H1 (cell line): Measurements from ENCODE around the gene RTL9. TPM values are rescaled to one million over a fixed set of nuclear protein-coding genes. Genes with fewer than 3 reads are reported as not detected.

Experiments used
- CTCF ChIA-PET: fragments of 300-600 bp; sonication (Branson Sonifier 250); formaldehyde crosslinking; loops from one replicate; lab custom pipeline; 2021; ENCODE audit not compliant: partially characterized antibody; lab: Charles Lee
- POLR2A ChIA-PET: fragments of 300-600 bp; sonication (Branson Sonifier 250); formaldehyde crosslinking; loops from one replicate; lab custom pipeline; 2021; ENCODE audit warnings: inconsistent platforms; ENCODE audit not compliant: partially characterized antibody; lab: Charles Lee
- DNase-seq, 2 experiments: peaks; one replicate each; pipeline versions ENCODE4 v3.0.0 to v3.0.0-alpha.2; 2010 to 2022; ENCODE audit warnings: low spot score in 2 of 2, low read depth in 1 of 2, mixed read lengths in 1 of 2
- FAIRE-seq: peaks from 2 replicates; lab custom pipeline; 2011; peaks lifted over from hg19 to GRCh38; lab: Jason Lieb, UNC
- H2AFZ ChIP-seq: 2 replicates; pipeline ENCODE4 v1.8.1; 2012; ENCODE audit warnings: low read length, inconsistent platforms
- H2AK5ac ChIP-seq: 2 replicates; pipeline ENCODE4 v1.6.1; 2013; ENCODE audit warnings: low read depth, low read length
- H2BK120ac ChIP-seq: replicated peaks from 2 replicates; pipeline ENCODE3; 2013; ENCODE audit warnings: low read depth, low read length, inconsistent platforms
- H2BK12ac ChIP-seq: 2 replicates; pipeline ENCODE4 v1.6.1; 2013; ENCODE audit warnings: low read depth, low read length
- H2BK15ac ChIP-seq: 2 replicates; pipeline ENCODE4 v1.6.1; 2013; ENCODE audit warnings: low read length
- H2BK20ac ChIP-seq: 2 replicates; pipeline ENCODE4 v1.6.1; 2013; ENCODE audit warnings: low read length
- H2BK5ac ChIP-seq: 2 replicates; pipeline ENCODE4 v1.6.1; 2013; ENCODE audit warnings: low read depth, low read length
- H3K14ac ChIP-seq: 2 replicates; pipeline ENCODE4 v1.6.1; 2013; ENCODE audit warnings: inconsistent platforms; ENCODE audit not compliant: insufficient read length
- H3K18ac ChIP-seq: 2 replicates; pipeline ENCODE4 v1.6.1; 2013; ENCODE audit warnings: low read length; ENCODE audit errors: extremely low read depth
- H3K23ac ChIP-seq: 2 replicates; pipeline ENCODE4 v1.6.1; 2013; ENCODE audit warnings: inconsistent platforms; ENCODE audit not compliant: insufficient read length
- H3K23me2 ChIP-seq: 2 replicates; pipeline ENCODE4 v1.6.1; 2013; ENCODE audit warnings: low read depth, low read length
- H3K27ac ChIP-seq: 2 replicates; pipeline ENCODE4 v1.6.1; 2011; ENCODE audit warnings: low read depth, low read length, inconsistent platforms
- H3K27me3 ChIP-seq, 4 experiments: replicated peaks in 1 of 4; 1 replicate in 1 of 4; 2 replicates in 3 of 4; pipeline versions ENCODE4 v1.6.1 to v1.8.1; 2011 to 2013; ENCODE audit warnings: low read length in 3 of 4, mild to moderate bottlenecking in 3 of 4, inconsistent platforms in 2 of 4, mixed read lengths in 2 of 4, moderate library complexity in 1 of 4; ENCODE audit not compliant: control insufficient read depth in 3 of 4, insufficient read depth in 3 of 4; ENCODE audit errors: extremely low read depth in 1 of 4
- H3K36me3 ChIP-seq, 4 experiments: 2 replicates each; pipeline versions ENCODE4 v1.6.1 to v1.8.1; 2011 to 2013; ENCODE audit warnings: mild to moderate bottlenecking in 4 of 4, low read length in 3 of 4, moderate library complexity in 2 of 4, control low read depth in 1 of 4, inconsistent platforms in 1 of 4; ENCODE audit not compliant: insufficient read depth in 4 of 4, control insufficient read depth in 2 of 4
- H3K4ac ChIP-seq: replicated peaks from 2 replicates; pipeline ENCODE3; 2013; ENCODE audit warnings: low read length, low read depth, mixed read lengths, inconsistent platforms; ENCODE audit not compliant: insufficient read length
- H3K4me1 ChIP-seq, 4 experiments: replicated peaks in 1 of 4; 1 replicate in 1 of 4; 2 replicates in 3 of 4; pipeline versions ENCODE4 v1.6.1 to v1.8.1; 2011 to 2013; ENCODE audit warnings: low read length in 3 of 4, inconsistent platforms in 2 of 4, mixed read lengths in 1 of 4; ENCODE audit not compliant: insufficient read depth in 4 of 4, control insufficient read depth in 3 of 4
- H3K4me2 ChIP-seq, 2 experiments: 2 replicates each; pipeline versions ENCODE4 v1.6.1 to v1.8.1; 2011 to 2013; ENCODE audit warnings: low read depth in 2 of 2, low read length in 2 of 2, control low read depth in 1 of 2, inconsistent platforms in 1 of 2, mild to moderate bottlenecking in 1 of 2; ENCODE audit not compliant: insufficient read depth in 1 of 2
- H3K4me3 ChIP-seq, 4 experiments: fragments of 200-600, 300-600 bp in 1 of 4; sonication (generic), shearing (Covaris generic), sonication (Bioruptor Twin) in 1 of 4; 2 replicates each; pipeline versions ENCODE4 v1.5.1 to v1.8.1; 2011 to 2016; ENCODE audit warnings: low read length in 4 of 4, low read depth in 3 of 4, control low read depth in 2 of 4, inconsistent platforms in 2 of 4, mild to moderate bottlenecking in 2 of 4, mixed read lengths in 1 of 4, moderate library complexity in 1 of 4; ENCODE audit not compliant: insufficient read depth in 2 of 4; ENCODE audit errors: extremely low read depth in 1 of 4
- H3K56ac ChIP-seq: replicated peaks from 2 replicates; pipeline ENCODE3; 2013; ENCODE audit warnings: low read depth, mild to moderate bottlenecking, mixed read lengths, low read length, inconsistent platforms; ENCODE audit not compliant: insufficient read length
- H3K79me1 ChIP-seq: 2 replicates; pipeline ENCODE4 v1.6.1; 2013; ENCODE audit warnings: low read depth, low read length, control low read depth
- H3K79me2 ChIP-seq, 2 experiments: 2 replicates each; pipeline versions ENCODE4 v1.6.1 to v1.8.1; 2012 to 2013; ENCODE audit warnings: low read length in 2 of 2, mild to moderate bottlenecking in 2 of 2, inconsistent platforms in 1 of 2; ENCODE audit not compliant: insufficient read depth in 2 of 2, control insufficient read depth in 1 of 2
- H3K9ac ChIP-seq, 4 experiments: replicated peaks in 1 of 4; 1 replicate in 1 of 4; 2 replicates in 3 of 4; pipeline versions ENCODE4 v1.6.1 to v1.8.1; 2011 to 2013; ENCODE audit warnings: low read depth in 3 of 4, low read length in 3 of 4, control low read depth in 2 of 4, mild to moderate bottlenecking in 2 of 4, moderate library complexity in 2 of 4, inconsistent platforms in 1 of 4; ENCODE audit errors: extremely low read depth in 1 of 4
- H3K9me3 ChIP-seq, 2 experiments: 2 replicates each; pipeline versions ENCODE4 v1.6.1 to v1.8.1; 2012 to 2013; ENCODE audit warnings: mild to moderate bottlenecking in 2 of 2, moderate library complexity in 2 of 2, control low read depth in 1 of 2, inconsistent platforms in 1 of 2, low read depth in 1 of 2, low read length in 1 of 2, mixed read lengths in 1 of 2; ENCODE audit not compliant: insufficient read depth in 2 of 2
- H4K20me1 ChIP-seq, 2 experiments: replicated peaks in 1 of 2; 2 replicates each; pipeline versions ENCODE3 to v1.8.1; 2011 to 2013; ENCODE audit warnings: inconsistent platforms in 2 of 2, low read length in 2 of 2, mild to moderate bottlenecking in 1 of 2; ENCODE audit not compliant: insufficient read depth in 2 of 2, control insufficient read depth in 1 of 2
- H4K5ac ChIP-seq: 2 replicates; pipeline ENCODE4 v1.6.1; 2013; ENCODE audit warnings: low read length, low read depth, mixed read lengths, inconsistent platforms; ENCODE audit not compliant: insufficient read length
- H4K8ac ChIP-seq: 2 replicates; pipeline ENCODE4 v1.8.0; 2013; ENCODE audit warnings: mild to moderate bottlenecking, moderate library complexity, low read length, inconsistent platforms; ENCODE audit not compliant: insufficient read depth; ENCODE audit errors: extremely low read depth
- H4K91ac ChIP-seq: replicated peaks from 2 replicates; pipeline ENCODE3; 2013; ENCODE audit warnings: low read length, mixed read lengths, inconsistent platforms; ENCODE audit not compliant: insufficient read length
- ATF2 ChIP-seq: IDR thresholded peaks from 2 replicates; pipeline ENCODE4 v1.6.1; 2012; ENCODE audit warnings: low read length, inconsistent platforms
- BCL11A ChIP-seq, 2 experiments: IDR thresholded peaks; one replicate each; pipeline ENCODE4 v1.6.1; 2011; ENCODE audit warnings: low read depth in 2 of 2, low read length in 2 of 2, mild to moderate bottlenecking in 2 of 2
- CHD1 ChIP-seq: IDR thresholded peaks from 2 replicates; pipeline ENCODE4 v1.6.1; 2012; ENCODE audit warnings: low read depth, low read length, improper control_type of control experiment
- CTCF ChIP-seq, 3 experiments: IDR thresholded peaks; 1 replicate in 2 of 3; 2 replicates in 1 of 3; pipeline versions ENCODE4 v1.5.1 to v1.6.1; 2011; ENCODE audit warnings: low read length in 3 of 3, mild to moderate bottlenecking in 3 of 3, inconsistent platforms in 2 of 3, low read depth in 1 of 3, moderate library complexity in 1 of 3; ENCODE audit not compliant: insufficient read depth in 1 of 3; ENCODE audit errors: control extremely low read depth in 1 of 3
- EZH2 ChIP-seq: fragments of 200-600 bp; sonication (generic); IDR thresholded peaks from 2 replicates; pipeline ENCODE4 v1.7.1; 2012; ENCODE audit warnings: low read depth, mild to moderate bottlenecking, moderate library complexity, low read length, inconsistent platforms; ENCODE audit not compliant: severe bottlenecking
- GTF2F1 ChIP-seq: IDR thresholded peaks from 2 replicates; pipeline ENCODE4 v1.6.1; 2012; ENCODE audit warnings: low read depth, low read length, improper control_type of control experiment, borderline replicate concordance
- JUN ChIP-seq: IDR thresholded peaks from 2 replicates; pipeline ENCODE4 v1.6.1; 2011; ENCODE audit warnings: low read depth, mild to moderate bottlenecking, improper control_type of control experiment, low read length
- JUND ChIP-seq: IDR thresholded peaks from 2 replicates; pipeline ENCODE4 v1.6.1; 2011; ENCODE audit warnings: mild to moderate bottlenecking, improper control_type of control experiment, low read length
- MAFK ChIP-seq: IDR thresholded peaks from 2 replicates; pipeline ENCODE4 v1.6.1; 2012; ENCODE audit warnings: low read depth, mild to moderate bottlenecking, improper control_type of control experiment, low read length
- POLR2AphosphoS5 ChIP-seq: IDR thresholded peaks from 2 replicates; pipeline ENCODE4 v1.6.1; 2011; ENCODE audit warnings: low read depth, low read length
- SP4 ChIP-seq: IDR thresholded peaks from 2 replicates; pipeline ENCODE4 v1.6.1; 2012; ENCODE audit warnings: low read length, inconsistent platforms
- WGBS, 2 experiments: shearing (Covaris generic) in 1 of 2; methylation state at CpG; one replicate each; pipeline versions ENCODE4 v1.1.6 to v1.1.7; 2013 to 2015; ENCODE audit warnings: low lambda C conversion rate in 2 of 2, mixed read lengths in 2 of 2, inconsistent platforms in 1 of 2, low coverage in 1 of 2, missing lambda C conversion rate in 1 of 2; ENCODE audit not compliant: insufficient replicate concordance in 2 of 2, insufficient coverage in 1 of 2, insufficient read length in 1 of 2; ENCODE audit errors: extremely low coverage in 1 of 2, missing lambda C conversion rate in 1 of 2; 5-methylcytosine and 5-hydroxymethylcytosine counted together
- polyA plus RNA-seq, 7 experiments: library from polyadenylated mRNA; depleted of rRNA in 3 of 7; stranded (reverse) in 5 of 7; unstranded in 2 of 7; fragments of >200 nt in 5 of 7; fragments of 200-250 nt in 2 of 7; gene quantifications; 1 replicate in 5 of 7; 2 replicates in 1 of 7; 4 replicates in 1 of 7; pipeline versions ENCODE4 v1.2.1 to v1.2.3, GENCODE V29; 2011 to 2013; ENCODE audit warnings: missing spikeins in 2 of 7, mixed read lengths in 2 of 7
- total RNA-seq: library from RNA; stranded (reverse); fragmentation: NEBNext Ultra II Directional; extraction: Animal tissue kit (Norgen Biotek cat#: 25700); gene quantifications from 2 replicates; pipeline ENCODE4 v1.2.1, GENCODE V29; 2021

The RTL9 gene
- total and polyA plus RNA-seq, 2 of the 8 experiments (the other 6 are each of a cell fraction or from before 2014, with no cell fraction given), result 0.09 to 0.20 TPM

GRCh38 chrX:110394651-110395050 lies 36.0 kb downstream of the RTL9 start:
- Histone ChIP-seq H3K4me2 (no peak overlapping the region), H2BK15ac (no peak overlapping the region), H3K27ac (no peak overlapping the region), H3K14ac (no peak overlapping the region), H3K56ac (no peak overlapping the region), H3K79me1 (no peaks in the 10 kb centered on the region), H4K91ac (no peak overlapping the region), H2AK5ac (no peak overlapping the region), H3K4me3 (no peak overlapping the region), H3K27me3 (no peaks in the 10 kb centered on the region), H2BK20ac (no peak overlapping the region), H3K36me3 (no peaks in the 10 kb centered on the region), H4K8ac (no peak overlapping the region), H3K9me3 (no peaks in the 10 kb centered on the region), H4K5ac (no peak overlapping the region), H4K20me1 (no peaks in the 10 kb centered on the region), H3K23me2 (no peaks in the 10 kb centered on the region), H3K4me1 (peaks cover 0 to 5% (median 0%) of the 10 kb centered on the region in 4 experiments; a peak in 1 of 7 replicates), H3K79me2 (no peaks in the 10 kb centered on the region), H2BK12ac (no peak overlapping the region), H3K9ac (no peak overlapping the region), H3K23ac (no peak overlapping the region), H2AFZ (no peak overlapping the region), H2BK5ac (no peak overlapping the region), H2BK120ac (no peak overlapping the region), H3K18ac (no peak overlapping the region), H3K4ac (no peak overlapping the region)
- CTCF ChIA-PET, result interaction anchor here (1.1 kb wide), 1 partner anchor 19 kb away, joined by 3 read pairs; no protein-coding TSS in a partner anchor
- POLR2A ChIA-PET, result no interaction called here
- FAIRE-seq, result no peak
- no peak for DNase-seq
- 68% methylated on average over 2 of the region's 2 CpGs; no CpG with 5 or more reads in 1 of the 2 experiments for WGBS, 2 experiments
- TF ChIP-seq MAFK (no peak), EZH2 (no peak), CTCF (IDR thresholded peaks at IDR 0.05; ENCODE audit: control extremely low read depth in 1 of 3, insufficient read depth in 1 of 3, low read depth in 1 of 3, low read length in 3 of 3) (no peak), CHD1 (no peak), BCL11A (IDR thresholded peaks at IDR 0.05; ENCODE audit: low read depth in 2 of 2, low read length in 2 of 2) (no peak), GTF2F1 (no peak), POLR2AphosphoS5 (no peak), SP4 (no peak), JUND (no peak), ATF2 (no peak), JUN (no peak)
